ENCODE measurements around the gene SMG6.
"Not testable (repeated sequence)": the region's sequence is repeated elsewhere in the genome, so short reads cannot be mapped to it uniquely, and the experiment has no call there.

SMG6 gene

DNA sequence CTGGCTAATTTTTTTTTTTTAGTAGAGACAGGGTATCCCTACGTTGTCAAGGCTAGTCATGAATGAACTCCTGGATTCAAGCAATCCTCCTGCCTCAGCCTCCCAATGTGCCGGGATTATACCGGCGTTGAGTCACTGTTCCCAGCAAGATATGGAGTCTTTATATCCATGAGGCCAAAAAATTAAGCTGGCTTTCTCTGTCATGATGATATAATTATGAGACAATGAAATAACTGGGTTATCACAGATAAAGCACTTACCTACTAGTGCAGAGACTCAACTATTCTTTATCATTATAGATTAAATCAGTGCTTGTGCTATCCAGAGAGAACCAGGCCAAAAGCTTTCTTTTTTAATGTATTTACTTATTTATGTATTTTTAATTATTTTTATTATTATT is 36.2 kb downstream of the SMG6 start (continued):
- TF ChIP-seq HIC1 (tag by site-specific recombination; IDR thresholded peaks at IDR 0.05): no peak
- TF ChIP-seq TRIM28 (IDR thresholded peaks at IDR 0.05; ENCODE audit: borderline replicate concordance, low read length): no peak
- TF ChIP-seq ZNF354C (tag by site-specific recombination; IDR thresholded peaks at IDR 0.05; ENCODE audit: borderline replicate concordance, low read depth): no peak
- no peak for TF ChIP-seq ZNF2 (tag by site-specific recombination; IDR thresholded peaks at IDR 0.05)
- no peak for TF ChIP-seq ZNF830 (tag by site-specific recombination; IDR thresholded peaks at IDR 0.05; ENCODE audit: low read depth)
- no peak for TF ChIP-seq ZNF558 (tag by site-specific recombination; IDR thresholded peaks at IDR 0.05)
- no peak for TF ChIP-seq SP3 (tag by site-specific recombination; IDR thresholded peaks at IDR 0.05)
- TF ChIP-seq ZNF341 (tag by site-specific recombination; IDR thresholded peaks at IDR 0.05; ENCODE audit: low read depth): no peak
- TF ChIP-seq, protein P1, sequence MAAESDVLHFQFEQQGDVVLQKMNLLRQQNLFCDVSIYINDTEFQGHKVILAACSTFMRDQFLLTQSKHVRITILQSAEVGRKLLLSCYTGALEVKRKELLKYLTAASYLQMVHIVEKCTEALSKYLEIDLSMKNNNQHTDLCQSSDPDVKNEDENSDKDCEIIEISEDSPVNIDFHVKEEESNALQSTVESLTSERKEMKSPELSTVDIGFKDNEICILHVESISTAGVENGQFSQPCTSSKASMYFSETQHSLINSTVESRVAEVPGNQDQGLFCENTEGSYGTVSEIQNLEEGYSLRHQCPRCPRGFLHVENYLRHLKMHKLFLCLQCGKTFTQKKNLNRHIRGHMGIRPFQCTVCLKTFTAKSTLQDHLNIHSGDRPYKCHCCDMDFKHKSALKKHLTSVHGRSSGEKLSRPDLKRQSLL (tag by site-specific recombination; IDR thresholded peaks at IDR 0.05): no peak
- no peak for TF ChIP-seq ZNF426 (tag by site-specific recombination; IDR thresholded peaks at IDR 0.05)
- TF ChIP-seq, protein P2, sequence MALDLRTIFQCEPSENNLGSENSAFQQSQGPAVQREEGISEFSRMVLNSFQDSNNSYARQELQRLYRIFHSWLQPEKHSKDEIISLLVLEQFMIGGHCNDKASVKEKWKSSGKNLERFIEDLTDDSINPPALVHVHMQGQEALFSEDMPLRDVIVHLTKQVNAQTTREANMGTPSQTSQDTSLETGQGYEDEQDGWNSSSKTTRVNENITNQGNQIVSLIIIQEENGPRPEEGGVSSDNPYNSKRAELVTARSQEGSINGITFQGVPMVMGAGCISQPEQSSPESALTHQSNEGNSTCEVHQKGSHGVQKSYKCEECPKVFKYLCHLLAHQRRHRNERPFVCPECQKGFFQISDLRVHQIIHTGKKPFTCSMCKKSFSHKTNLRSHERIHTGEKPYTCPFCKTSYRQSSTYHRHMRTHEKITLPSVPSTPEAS (tag by site-specific recombination; IDR thresholded peaks at IDR 0.05): no peak

DNA sequence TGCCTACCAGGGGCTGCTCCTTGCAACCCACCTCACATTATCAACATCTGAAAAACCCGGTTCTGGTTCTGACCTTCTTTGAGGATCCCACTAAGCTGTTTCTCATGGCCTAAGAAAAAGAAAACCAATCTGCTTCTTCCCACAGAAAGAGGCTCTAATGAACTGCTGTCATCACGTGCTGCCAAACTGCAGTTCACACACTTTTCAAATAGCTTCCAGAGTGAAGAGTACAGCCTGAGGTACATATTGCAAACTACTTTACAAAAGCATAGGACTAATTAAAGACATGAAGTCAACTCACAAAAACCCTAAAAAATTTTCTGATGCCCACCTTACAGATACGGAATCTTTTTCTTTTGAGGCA is 36.7 kb downstream of the SMG6 start:
- peaks cover 25 to 44% of the 10 kb centered on the region in 2 experiments for H3K36me3 ChIP-seq (ENCODE audit: control insufficient read depth in 2 of 2, insufficient read depth in 1 of 2, low read length in 2 of 2)

DNA sequence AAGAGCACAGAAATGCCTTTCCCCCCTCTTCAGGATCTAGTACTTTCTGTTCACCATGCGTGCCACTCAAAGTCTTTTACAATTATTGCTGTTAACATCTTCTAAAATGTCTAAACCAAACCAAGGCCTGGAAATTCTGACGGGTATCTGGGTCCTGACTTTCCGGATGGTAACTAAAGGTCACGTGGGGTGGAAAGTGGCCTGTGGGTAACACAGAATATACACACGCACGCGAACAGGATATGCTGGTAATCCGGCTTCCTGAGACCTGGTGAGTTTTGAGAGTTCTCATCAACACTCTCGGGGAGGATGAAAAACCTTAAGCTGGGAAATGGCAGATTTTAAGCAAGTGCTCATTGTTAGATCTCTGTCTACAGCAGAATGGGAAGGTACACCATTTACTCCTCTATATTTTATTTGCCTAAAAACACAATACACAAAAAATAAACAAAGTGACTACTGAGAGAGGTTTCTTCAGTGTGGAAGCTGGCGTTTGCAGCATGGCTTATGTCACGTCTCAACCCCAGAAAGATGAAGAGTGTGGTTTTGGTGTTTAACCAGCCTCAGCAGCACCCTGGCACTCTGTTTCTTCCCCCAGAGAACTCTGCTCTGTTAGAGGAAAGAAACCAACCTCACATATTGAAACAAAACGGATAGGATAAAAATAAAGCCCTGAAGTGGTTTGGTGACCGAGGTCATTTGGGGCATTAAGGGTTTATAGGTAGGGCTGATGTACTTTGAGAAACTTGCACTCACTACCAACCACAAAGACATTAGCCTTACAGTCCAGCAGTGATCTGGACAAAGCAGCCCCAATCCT is 37.3 kb downstream of the SMG6 start:
- Histone ChIP-seq H3K9me3 (ENCODE audit: control insufficient read depth, insufficient read depth, low read depth, low read length) (no peaks in the 10 kb centered on the region), H3K4me1 (ENCODE audit: control insufficient read depth, insufficient read depth, low read length) (peaks cover 14% of the 10 kb centered on the region), H3K4me3 (ENCODE audit: low read depth, low read length) (no peak overlapping the region), H3K36me3 (ENCODE audit: control insufficient read depth in 2 of 2, insufficient read depth in 1 of 2, low read length in 2 of 2) (peaks cover 25 to 47% of the 10 kb centered on the region in 2 experiments), H3K27ac (ENCODE audit: extremely low read depth, low read depth, low read length) (no peak overlapping the region)
- ChIA-PET POLR2A (no interaction called here), CTCF (interaction anchor here (0.5 to 3.2 kb wide), 8 partner anchors 21 to 384 kb away, joined by 3 to 21 read pairs (median 4); partner anchors contain the start of gene HIC1)
- TF ChIP-seq ZNF24 (tag by site-specific recombination; IDR thresholded peaks at IDR 0.05) (no peak), ZNF670 (tag by site-specific recombination; IDR thresholded peaks at IDR 0.05; ENCODE audit: low read depth) (no peak), ZFP37 (tag by site-specific recombination; IDR thresholded peaks at IDR 0.05) (no peak), ZNF785 (tag by site-specific recombination; IDR thresholded peaks at IDR 0.05) (no peak)
- TF ChIP-seq, protein P3, sequence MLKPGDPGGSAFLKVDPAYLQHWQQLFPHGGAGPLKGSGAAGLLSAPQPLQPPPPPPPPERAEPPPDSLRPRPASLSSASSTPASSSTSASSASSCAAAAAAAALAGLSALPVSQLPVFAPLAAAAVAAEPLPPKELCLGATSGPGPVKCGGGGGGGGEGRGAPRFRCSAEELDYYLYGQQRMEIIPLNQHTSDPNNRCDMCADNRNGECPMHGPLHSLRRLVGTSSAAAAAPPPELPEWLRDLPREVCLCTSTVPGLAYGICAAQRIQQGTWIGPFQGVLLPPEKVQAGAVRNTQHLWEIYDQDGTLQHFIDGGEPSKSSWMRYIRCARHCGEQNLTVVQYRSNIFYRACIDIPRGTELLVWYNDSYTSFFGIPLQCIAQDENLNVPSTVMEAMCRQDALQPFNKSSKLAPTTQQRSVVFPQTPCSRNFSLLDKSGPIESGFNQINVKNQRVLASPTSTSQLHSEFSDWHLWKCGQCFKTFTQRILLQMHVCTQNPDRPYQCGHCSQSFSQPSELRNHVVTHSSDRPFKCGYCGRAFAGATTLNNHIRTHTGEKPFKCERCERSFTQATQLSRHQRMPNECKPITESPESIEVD (tag by site-specific recombination; IDR thresholded peaks at IDR 0.05): no peak

More for the DNA sequence above, 36.7 kb downstream of the SMG6 start:
- CTCF ChIA-PET: interaction anchor here (0.5 to 2.2 kb wide), 9 partner anchors 22 to 519 kb away, joined by 3 to 10 read pairs (median 3); partner anchors contain the start of gene HIC1
- H3K4me1 ChIP-seq (ENCODE audit: control insufficient read depth, insufficient read depth, low read length): peaks cover 14% of the 10 kb centered on the region
- TF ChIP-seq ZNF837 (tag by site-specific recombination; IDR thresholded peaks at IDR 0.05) (no peak), ZNF600 (tag by site-specific recombination; IDR thresholded peaks at IDR 0.05) (0 out of 2 replicates have a peak, but pooled peaks have one; percentile 36)
- H3K27ac ChIP-seq (ENCODE audit: extremely low read depth, low read depth, low read length): no peak overlapping the region
- POLR2A ChIA-PET: no interaction called here
- no peak overlapping the region for H3K4me3 ChIP-seq (ENCODE audit: low read depth, low read length)
- no peaks in the 10 kb centered on the region for H3K9me3 ChIP-seq (ENCODE audit: control insufficient read depth, insufficient read depth, low read depth, low read length)

DNA sequence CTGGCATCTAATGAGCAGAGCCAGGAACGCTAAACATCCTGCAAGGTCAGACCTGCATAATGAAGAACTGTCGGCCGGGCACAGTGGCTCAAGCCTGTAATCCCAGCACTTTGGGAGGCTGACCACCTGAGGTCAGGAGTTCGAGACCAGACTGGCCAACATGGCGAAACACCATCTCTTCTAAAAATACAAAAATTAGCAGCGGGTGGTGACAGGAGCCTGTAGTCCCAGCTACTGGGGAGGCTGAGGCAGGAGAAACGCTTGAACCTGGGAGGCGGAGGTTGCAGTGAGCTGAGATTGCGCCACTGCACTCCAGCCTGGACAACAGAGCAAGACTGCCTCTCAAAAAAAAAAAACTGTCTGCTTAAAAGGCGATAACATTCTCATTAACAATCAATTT is 38.4 kb downstream of the SMG6 start:
- POLR2A ChIA-PET: interaction anchor here (0.6 to 1.1 kb wide), 2 partner anchors 71 to 175 kb away, joined by 3 to 5 read pairs; partner anchors contain the start of gene TSR1
- not testable (repeated sequence) for H3K27ac ChIP-seq (ENCODE audit: extremely low read depth, low read depth, low read length); H3K9me3 ChIP-seq (ENCODE audit: control insufficient read depth, insufficient read depth, low read depth, low read length); H3K4me3 ChIP-seq (ENCODE audit: low read depth, low read length)
- H3K36me3 ChIP-seq (ENCODE audit: control insufficient read depth in 2 of 2, insufficient read depth in 1 of 2, low read length in 2 of 2): peaks cover 21 to 40% of the 10 kb centered on the region in 2 experiments
- peaks cover 14% of the 10 kb centered on the region for H3K4me1 ChIP-seq (ENCODE audit: control insufficient read depth, insufficient read depth, low read length)
- CTCF ChIA-PET: interaction anchor here (0.7 to 3.2 kb wide), 3 partner anchors 16 to 53 kb away, joined by 3 to 21 read pairs (median 4); no protein-coding TSS in a partner anchor
